ENCODE measurements around the gene CEP295NL.
"Not testable (repeated sequence)": the region's sequence is repeated elsewhere in the genome, so short reads cannot be mapped to it uniquely, and the experiment has no call there.

The CEP295NL gene

DNA sequence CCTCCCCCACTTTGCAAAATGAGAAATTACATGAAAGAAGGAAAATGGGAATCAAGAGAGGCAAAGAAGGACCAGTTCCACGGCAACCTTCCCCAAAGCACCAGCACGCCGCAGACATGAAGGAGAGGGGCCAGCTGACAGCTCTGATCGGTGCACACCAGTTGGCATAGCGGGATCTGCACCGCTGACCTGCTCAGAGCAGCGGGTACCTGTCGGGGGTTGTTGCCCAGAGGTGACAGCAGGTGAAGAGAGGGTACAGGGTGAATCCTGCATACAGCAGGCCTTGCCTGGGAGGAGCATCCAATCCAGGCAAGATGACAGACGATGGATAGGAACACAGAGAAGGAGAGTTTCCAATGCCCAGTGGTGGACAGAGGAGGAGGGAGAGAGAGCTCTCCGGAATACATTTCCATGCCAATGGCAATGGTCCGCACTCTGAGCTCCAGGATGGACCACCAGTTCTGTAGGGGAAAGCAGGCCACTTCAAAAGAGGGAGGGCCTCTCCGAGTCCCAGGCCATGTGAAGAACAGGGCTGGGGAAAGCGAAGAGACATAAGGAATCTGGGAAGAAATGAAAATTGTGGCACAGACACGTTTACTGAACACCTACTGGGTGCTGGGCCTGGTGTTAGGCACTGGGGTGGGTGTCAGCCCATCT lies 24.0 kb downstream of the CEP295NL start:
- DNase-seq (ENCODE audit: low read depth, low spot score): no peak
- no peak overlapping the region for H3K4me3 ChIP-seq (ENCODE audit: low read depth, low read length)
- in situ Hi-C loops (cut with HindIII; ENCODE audit: low sequenced_read_pairs): no loop called here
- TF ChIP-seq, protein P1, sequence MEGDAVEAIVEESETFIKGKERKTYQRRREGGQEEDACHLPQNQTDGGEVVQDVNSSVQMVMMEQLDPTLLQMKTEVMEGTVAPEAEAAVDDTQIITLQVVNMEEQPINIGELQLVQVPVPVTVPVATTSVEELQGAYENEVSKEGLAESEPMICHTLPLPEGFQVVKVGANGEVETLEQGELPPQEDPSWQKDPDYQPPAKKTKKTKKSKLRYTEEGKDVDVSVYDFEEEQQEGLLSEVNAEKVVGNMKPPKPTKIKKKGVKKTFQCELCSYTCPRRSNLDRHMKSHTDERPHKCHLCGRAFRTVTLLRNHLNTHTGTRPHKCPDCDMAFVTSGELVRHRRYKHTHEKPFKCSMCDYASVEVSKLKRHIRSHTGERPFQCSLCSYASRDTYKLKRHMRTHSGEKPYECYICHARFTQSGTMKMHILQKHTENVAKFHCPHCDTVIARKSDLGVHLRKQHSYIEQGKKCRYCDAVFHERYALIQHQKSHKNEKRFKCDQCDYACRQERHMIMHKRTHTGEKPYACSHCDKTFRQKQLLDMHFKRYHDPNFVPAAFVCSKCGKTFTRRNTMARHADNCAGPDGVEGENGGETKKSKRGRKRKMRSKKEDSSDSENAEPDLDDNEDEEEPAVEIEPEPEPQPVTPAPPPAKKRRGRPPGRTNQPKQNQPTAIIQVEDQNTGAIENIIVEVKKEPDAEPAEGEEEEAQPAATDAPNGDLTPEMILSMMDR (IDR thresholded peaks at IDR 0.05; ENCODE audit: low read depth, low read length): no peak

DNA sequence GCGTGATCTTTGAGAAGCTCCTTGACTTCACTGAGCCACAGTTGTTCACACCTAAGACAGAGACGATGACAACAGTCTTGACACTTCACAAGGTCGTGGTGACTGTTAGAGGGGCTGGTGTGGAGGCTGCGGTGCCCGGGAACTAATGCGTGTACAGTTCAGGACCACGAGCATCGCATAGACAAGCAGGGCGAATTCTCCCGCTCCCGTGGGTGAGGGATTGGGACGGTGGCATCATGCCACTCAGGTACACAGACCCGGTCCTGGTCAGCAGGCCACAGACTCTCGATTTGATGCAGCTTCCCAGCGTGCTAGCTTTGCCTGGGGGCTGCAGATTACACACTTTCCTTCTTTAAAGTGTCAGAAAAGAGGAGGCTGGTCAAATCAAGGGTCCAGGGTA lies 24.7 kb downstream of the CEP295NL start:
- DNase-seq (ENCODE audit: low read depth, low spot score): no peak
- in situ Hi-C loops (cut with HindIII; ENCODE audit: low sequenced_read_pairs): no loop called here
- no peak overlapping the region for H3K4me3 ChIP-seq (ENCODE audit: low read depth, low read length)
- TF ChIP-seq, protein P1 (IDR thresholded peaks at IDR 0.05; ENCODE audit: low read depth, low read length): no peak

DNA sequence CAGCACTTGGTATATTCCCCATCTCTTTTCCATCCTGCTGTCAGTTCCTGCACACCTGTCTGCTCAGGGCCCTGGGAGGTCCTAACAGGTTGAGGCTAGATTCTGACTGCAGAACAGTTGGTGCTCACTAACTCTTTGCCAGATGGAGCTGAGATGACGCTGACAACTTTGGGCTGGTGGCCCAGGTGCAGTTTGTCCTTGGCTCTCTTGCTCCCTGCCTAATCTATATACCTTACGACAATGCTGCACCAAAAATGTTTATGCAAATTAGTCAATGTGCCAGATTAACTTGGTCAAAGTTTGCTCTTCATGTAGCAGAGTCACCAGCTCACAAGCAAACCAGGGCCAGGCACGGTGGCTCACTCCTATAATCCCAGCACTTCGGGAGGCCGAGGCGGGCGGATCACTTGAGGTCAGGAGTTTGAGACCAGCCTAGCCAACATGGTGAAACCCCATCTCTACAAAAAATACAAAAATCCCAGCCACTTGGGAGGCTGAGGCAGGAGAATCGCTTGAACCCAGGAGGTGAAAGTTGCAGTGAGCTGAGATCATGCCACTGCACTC lies 26.0 kb downstream of the CEP295NL start:
- in situ Hi-C loops (cut with HindIII; ENCODE audit: low sequenced_read_pairs); DNase-seq (ENCODE audit: low read depth, low spot score): not testable (repeated sequence)

DNA sequence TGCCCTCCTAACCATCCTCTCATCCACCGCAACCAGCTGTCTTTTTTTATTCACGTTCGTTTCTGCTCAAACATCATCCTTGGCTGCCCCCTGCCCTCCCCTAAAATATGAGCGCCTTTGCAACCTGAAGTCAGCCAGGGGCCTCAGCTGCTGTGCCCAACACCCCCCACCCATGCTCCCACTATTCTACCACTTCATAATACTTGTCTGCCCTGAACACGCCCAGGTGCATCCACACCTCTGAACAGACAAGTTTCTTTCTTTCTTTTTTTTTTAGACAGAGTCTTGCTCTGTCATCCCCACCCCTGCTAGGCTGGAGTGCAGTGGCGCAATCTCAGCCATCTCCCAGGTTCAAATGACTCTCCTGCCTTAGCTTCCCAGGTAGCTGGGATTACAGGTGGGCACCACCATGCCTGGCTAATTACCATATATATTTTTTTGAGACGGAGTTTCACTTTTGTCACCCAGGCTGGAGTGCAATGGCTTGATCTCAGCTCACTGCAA lies 26.9 kb downstream of the CEP295NL start:
- no peak overlapping the region for H3K4me3 ChIP-seq (ENCODE audit: low read depth, low read length)
- no peak for DNase-seq (ENCODE audit: low read depth, low spot score)
- in situ Hi-C loops (cut with HindIII; ENCODE audit: low sequenced_read_pairs): no loop called here
- TF ChIP-seq, protein P1 (IDR thresholded peaks at IDR 0.05; ENCODE audit: low read depth, low read length): no peak

More for the DNA sequence above, 26.0 kb downstream of the CEP295NL start:
- H3K4me3 ChIP-seq (ENCODE audit: low read depth, low read length): not testable (repeated sequence)

DNA sequence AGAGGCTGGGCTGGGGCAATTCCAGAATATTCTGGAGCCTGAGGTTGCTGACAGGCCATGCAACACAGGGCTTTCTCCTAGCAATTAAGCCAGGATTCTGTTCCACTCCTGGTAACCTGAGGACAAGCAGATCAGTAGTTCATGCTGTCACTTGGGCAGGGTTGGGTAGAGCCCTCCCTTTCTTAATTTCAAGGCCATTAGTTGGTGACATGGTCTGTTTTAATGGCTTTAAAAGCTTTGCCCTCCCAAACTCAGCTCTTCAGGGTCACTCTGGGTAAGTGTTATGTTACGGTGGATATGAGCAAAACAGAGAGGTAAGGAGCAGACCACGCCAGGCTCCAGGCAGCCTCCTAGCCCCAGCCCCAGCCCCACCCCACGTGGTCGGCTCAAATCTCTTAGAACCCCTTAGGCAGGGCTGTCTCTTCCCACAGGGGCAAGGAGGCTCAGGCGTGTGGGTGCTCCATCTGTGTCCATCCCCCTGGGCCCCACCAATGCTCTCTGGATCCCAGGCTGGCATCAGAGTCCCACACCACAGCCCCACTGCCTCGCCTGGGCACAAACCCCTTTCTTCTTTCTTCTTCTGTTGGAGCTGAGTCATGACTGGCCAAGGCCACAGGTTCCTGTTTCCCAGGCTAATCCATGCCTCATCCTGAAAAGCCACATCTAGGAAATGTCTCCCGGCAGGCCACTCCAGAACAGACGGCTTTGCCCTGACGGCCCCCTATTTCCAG lies 27.5 kb downstream of the CEP295NL start:
- DNase-seq (ENCODE audit: low read depth, low spot score): peak; percentile 47
- TF ChIP-seq, protein P1 (IDR thresholded peaks at IDR 0.05; ENCODE audit: low read depth, low read length): no peak
- no peak overlapping the region for H3K4me3 ChIP-seq (ENCODE audit: low read depth, low read length)
- in situ Hi-C loops (cut with HindIII; ENCODE audit: low sequenced_read_pairs): no loop called here

DNA sequence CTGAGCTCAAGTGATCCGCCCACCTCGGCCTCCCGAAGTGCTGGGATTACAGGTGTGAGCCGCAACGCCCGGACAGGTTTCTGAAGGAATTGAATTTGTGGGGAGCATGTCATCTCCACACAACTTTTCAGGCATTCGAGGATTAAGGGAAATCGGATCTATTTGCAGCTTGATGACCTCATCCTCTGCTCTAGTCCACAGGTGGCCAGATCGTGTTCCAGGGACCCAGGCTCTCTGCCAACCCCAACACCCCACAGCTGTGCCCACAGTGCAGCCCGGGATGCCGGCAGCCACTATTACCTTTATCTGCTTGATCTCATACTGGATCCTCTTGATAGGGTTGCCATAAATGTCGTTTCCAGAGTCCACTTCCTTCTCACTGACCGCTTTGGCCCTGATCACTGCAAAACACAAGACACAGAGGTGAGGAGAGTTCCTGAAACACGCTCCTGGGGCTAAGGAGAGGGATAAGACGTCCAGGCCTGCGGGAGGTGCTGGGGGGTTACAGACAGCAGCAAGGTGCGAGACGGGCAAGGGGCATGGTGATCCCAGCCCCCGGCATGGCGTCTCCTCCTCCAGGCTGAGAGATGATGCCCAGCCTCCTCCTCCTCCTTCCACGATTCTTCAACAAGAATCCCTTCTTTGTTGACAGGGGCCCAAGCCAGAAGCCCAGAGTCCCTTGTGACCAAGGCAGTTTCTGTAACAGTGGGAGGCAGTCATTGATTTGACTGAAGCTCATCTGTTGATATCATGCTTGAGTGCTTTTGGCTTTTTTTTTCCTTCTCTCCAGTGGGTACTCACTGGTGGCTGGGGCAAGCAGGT lies 29.3 kb downstream of the CEP295NL start:
- peak; percentile 82 for DNase-seq (ENCODE audit: low read depth, low spot score)
- TF ChIP-seq, protein P1 (IDR thresholded peaks at IDR 0.05; ENCODE audit: low read depth, low read length): no peak
- in situ Hi-C loops (cut with HindIII; ENCODE audit: low sequenced_read_pairs): no loop called here
- H3K4me3 ChIP-seq (ENCODE audit: low read depth, low read length): no peak overlapping the region

All from astrocyte of the spinal cord (primary cell).